ENCODE results near the gene ALOX15. TPM values are rescaled to one million over a fixed set of nuclear protein-coding genes. Genes with fewer than 3 reads are reported as not detected.

The ALOX15 gene
- total RNA-seq, 1 donor from 2014 or later, result not detected

DNA sequence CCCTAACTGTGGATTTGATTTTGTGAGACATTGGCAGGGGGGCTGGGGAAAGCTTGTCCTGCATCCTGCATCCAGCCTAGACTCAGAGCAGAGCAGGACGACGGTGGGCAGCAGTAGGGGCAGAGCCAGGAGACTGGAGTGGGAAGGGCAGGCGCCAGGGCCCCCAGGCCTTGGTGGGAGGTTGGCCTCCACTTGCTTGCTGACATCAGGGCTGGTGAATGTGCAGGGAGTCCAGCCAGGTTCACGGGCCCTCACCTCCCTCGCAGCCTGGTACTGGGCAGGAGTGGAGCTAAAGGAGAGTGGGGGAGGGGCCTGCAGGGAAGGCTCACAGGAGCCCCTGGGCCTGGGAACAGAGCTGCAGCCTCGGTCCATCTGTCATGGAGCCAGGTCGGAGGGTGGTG is 59.4 kb downstream of the ALOX15 start:
- no peak for DNase-seq (ENCODE audit: extremely low read depth, low read depth, low spot score)

Other genes with a start within 250 kb of the ALOX15 start
- 0.23 and 0.24 TPM in 2 replicates for gene SPNS3, start 207.7 kb downstream of the ALOX15 start, total RNA-seq
- gene SPNS2, start 142.8 kb downstream of the ALOX15 start, total RNA-seq, result 69.1 and 92.0 TPM in 2 replicates
- 65.0 and 84.7 TPM in 2 replicates for gene MYBBP1A, start 86.3 kb downstream of the ALOX15 start, total RNA-seq
- not detected in 2 replicates for gene GGT6, start 81.1 kb downstream of the ALOX15 start, total RNA-seq
- gene SMTNL2, start 57.1 kb downstream of the ALOX15 start, total RNA-seq, result not detected in 2 replicates
- gene PELP1, start 62.5 kb upstream of the ALOX15 start, total RNA-seq, result 21.8 and 25.5 TPM in 2 replicates
- gene ARRB2, start 69.0 kb upstream of the ALOX15 start, total RNA-seq, result 11.6 and 13.0 TPM in 2 replicates
- 22.6 and 32.6 TPM in 2 replicates for gene MED11, start 89.8 kb upstream of the ALOX15 start, total RNA-seq
- gene ZMYND15, start 98.2 kb upstream of the ALOX15 start, total RNA-seq, result 0.06 and 0.15 TPM in 2 replicates
- 18.0 and 18.5 TPM in 2 replicates for gene CXCL16, start 98.2 kb upstream of the ALOX15 start, total RNA-seq
- not detected in 2 replicates for gene TM4SF5, start 130.2 kb upstream of the ALOX15 start, total RNA-seq
- gene VMO1, start 144.7 kb upstream of the ALOX15 start, total RNA-seq, result 0.44 TPM in 1 of 2 replicates, not detected in the other
- not detected in 2 replicates for gene GLTPD2, start 147.3 kb upstream of the ALOX15 start, total RNA-seq
- 143 and 209 TPM in 2 replicates for gene PSMB6, start 154.5 kb upstream of the ALOX15 start, total RNA-seq
- 33.5 and 36.9 TPM in 2 replicates for gene PLD2, start 165.5 kb upstream of the ALOX15 start, total RNA-seq
- 51.0 and 74.7 TPM in 2 replicates for gene MINK1, start 191.7 kb upstream of the ALOX15 start, total RNA-seq

Measured in glomerular endothelial cell (primary cell).